ENCODE data around the gene FBXL14. TPM values are rescaled to one million over a fixed set of nuclear protein-coding genes. Genes with fewer than 3 reads are reported as not detected.

The FBXL14 gene
- total and polyA plus RNA-seq, 2 of the 13 experiments (the other 11 are each of a cell fraction or from before 2014, with no cell fraction given): 7.0 to 7.4 TPM

DNA sequence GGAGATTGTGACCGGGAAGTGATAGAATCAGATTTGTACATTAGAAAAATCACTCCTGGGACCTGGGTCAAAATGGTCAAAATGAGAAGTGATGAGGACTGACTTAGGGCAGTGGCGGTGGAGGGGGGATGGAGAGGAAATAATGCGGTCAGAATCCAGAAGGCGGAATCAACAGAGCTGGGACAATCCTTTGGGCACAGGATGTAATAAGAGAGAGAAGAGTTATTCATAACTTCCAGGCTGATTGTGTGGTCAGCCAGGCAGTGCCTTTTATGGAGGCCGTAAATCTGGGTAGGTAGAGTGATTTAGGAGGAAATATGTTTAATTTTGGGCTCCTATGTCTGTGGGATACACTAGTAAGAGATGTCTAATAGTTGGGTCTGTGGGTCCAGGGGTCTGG is 21.6 kb downstream of the FBXL14 start:
- Histone ChIP-seq H3K9me3 (ENCODE audit: low read length) (no peaks in the 10 kb centered on the region), H3K4me1 (ENCODE audit: insufficient read depth, low read length) (peaks cover 18% of the 10 kb centered on the region), H3K9ac (ENCODE audit: insufficient read depth, low read depth, low read length) (no peak overlapping the region), H4K20me1 (ENCODE audit: insufficient read depth, low read length) (no peaks in the 10 kb centered on the region), H3K4me3 (replicated peaks in 1 of 3; ENCODE audit: insufficient read depth in 1 of 3, low read depth in 2 of 3, low read length in 3 of 3) (no peak overlapping the region), H3K79me2 (ENCODE audit: insufficient read depth, low read length) (no peaks in the 10 kb centered on the region), H2AFZ (ENCODE audit: low read length) (no peak overlapping the region), H3K27ac (ENCODE audit: extremely low read length, insufficient read depth, low read length) (no peak overlapping the region), H3K36me3 (replicated peaks in 1 of 2; ENCODE audit: control insufficient read depth in 1 of 2, insufficient read depth in 2 of 2, low read length in 2 of 2) (no peaks in the 10 kb centered on the region), H3K4me2 (ENCODE audit: low read depth, low read length) (no peak overlapping the region), H3K27me3 (ENCODE audit: control insufficient read depth in 1 of 2, insufficient read depth in 2 of 2, low read length in 2 of 2) (peaks cover 5 to 37% of the 10 kb centered on the region in 2 experiments; a peak in 3 of 5 replicates)
- WGBS (ENCODE audit: low lambda C conversion rate): 65% methylated on average over 5 of the region's 5 CpGs
- DNase-seq (ENCODE audit: low spot score) (no peak), FAIRE-seq (no peak), ATAC-seq (no peak)
- no peak for TF ChIP-seq NFE2L2 (IDR thresholded peaks at IDR 0.05; ENCODE audit: low read length)
- no peak for TF ChIP-seq NCOA5 (CRISPR knock-in tag; IDR thresholded peaks at IDR 0.05)
- TF ChIP-seq KLF12 (CRISPR knock-in tag; IDR thresholded peaks at IDR 0.05; ENCODE audit: borderline replicate concordance): no peak
- TF ChIP-seq GPN1 (CRISPR knock-in tag; IDR thresholded peaks at IDR 0.05; ENCODE audit: borderline replicate concordance): no peak
- TF ChIP-seq ZNF484 (CRISPR knock-in tag; IDR thresholded peaks at IDR 0.05; ENCODE audit: borderline replicate concordance, low read depth): no peak
- no TSS peak for BruUV-seq (replicated peaks)
- ChIA-PET CTCF (ENCODE audit: low intra/inter-chr PET ratio, low total read pairs) (no interaction called here), POLR2A (no interaction called here)
- intact Hi-C loops (cut with micrococcal nuclease; ENCODE audit: unreplicated experiment) (no loop called here), in situ Hi-C loops (cut with HindIII; ENCODE audit: extremely low pct_ligation_motif_present, low pct_unique_long_range_greater_than_20kb) (no loop called here)

- no peak overlapping the region for H3K27ac ChIP-seq (ENCODE audit: extremely low read length, insufficient read depth, low read length)
- no peaks in the 10 kb centered on the region for H4K20me1 ChIP-seq (ENCODE audit: insufficient read depth, low read length)
- H3K4me1 ChIP-seq (ENCODE audit: insufficient read depth, low read length): peaks cover 5% of the 10 kb centered on the region; the same call in 1 of the 2 replicates
- no peak for TF ChIP-seq ZBTB39 (CRISPR knock-in tag; IDR thresholded peaks at IDR 0.05)
- no peak for TF ChIP-seq SKI (IDR thresholded peaks at IDR 0.05; ENCODE audit: partially characterized antibody)
- H3K27me3 ChIP-seq (ENCODE audit: control insufficient read depth in 1 of 2, insufficient read depth in 2 of 2, low read length in 2 of 2): peaks cover 0 to 38% of the 10 kb centered on the region in 2 experiments; a peak in 3 of 5 replicates
- WGBS (ENCODE audit: low lambda C conversion rate): 68% methylated on average over 6 of the region's 6 CpGs
- DNase-seq (ENCODE audit: low spot score) (no peak), FAIRE-seq (no peak), ATAC-seq (no peak)
- H3K9ac ChIP-seq (ENCODE audit: insufficient read depth, low read depth, low read length): no peak overlapping the region
- no peaks in the 10 kb centered on the region for H3K9me3 ChIP-seq (ENCODE audit: low read length)
- no peak overlapping the region for H3K4me2 ChIP-seq (ENCODE audit: low read depth, low read length)
- no peaks in the 10 kb centered on the region for H3K36me3 ChIP-seq (replicated peaks in 1 of 2; ENCODE audit: control insufficient read depth in 1 of 2, insufficient read depth in 2 of 2, low read length in 2 of 2)
- no peaks in the 10 kb centered on the region for H3K79me2 ChIP-seq (ENCODE audit: insufficient read depth, low read length)
- in situ Hi-C loops (cut with HindIII; ENCODE audit: extremely low pct_ligation_motif_present, low pct_unique_long_range_greater_than_20kb): no loop called here
- intact Hi-C loops (cut with micrococcal nuclease; ENCODE audit: unreplicated experiment): no loop called here
- POLR2A ChIA-PET: no interaction called here
- no peak overlapping the region for H3K4me3 ChIP-seq (replicated peaks in 1 of 3; ENCODE audit: insufficient read depth in 1 of 3, low read depth in 2 of 3, low read length in 3 of 3)
- CTCF ChIA-PET (ENCODE audit: low intra/inter-chr PET ratio, low total read pairs): no interaction called here
- BruUV-seq (replicated peaks): no TSS peak
- no peak overlapping the region for H2AFZ ChIP-seq (ENCODE audit: low read length)
Observed at GRCh38 chr12:1567852-1568251, 26.5 kb downstream of the FBXL14 start.

Data from HepG2 (cell line).